Sigmoid colon (tissue), 4 donors: ENCODE data around the gene DSCAML1.

Experiments
- CTCF ChIP-seq, 4 experiments: fragments of 450-650 bp in 3 of 4; fragments of 200-600 bp in 1 of 4; IDR thresholded peaks; one replicate each; pipeline ENCODE4 v1.5.1; 2016 to 2019; ENCODE audit warnings: antibody characterized with exemption in 4 of 4, mild to moderate bottlenecking in 3 of 4, moderate library complexity in 2 of 4
- EP300 ChIP-seq, 4 donors: sonication (generic); formaldehyde crosslinking; IDR thresholded peaks; one replicate each; pipeline ENCODE4 v1.6.1; 2017; ENCODE audit warnings: antibody characterized with exemption in 4 of 4
- POLR2A ChIP-seq, 2 donors: fragments of 450-650 bp; IDR thresholded peaks; one replicate each; pipeline ENCODE4 v1.6.1; 2016; ENCODE audit warnings: antibody characterized with exemption in 2 of 2, mild to moderate bottlenecking in 2 of 2, moderate library complexity in 2 of 2
- POLR2AphosphoS5 ChIP-seq, 4 donors: sonication (generic); formaldehyde crosslinking; IDR thresholded peaks; one replicate each; pipeline ENCODE4 v1.6.1; 2017; ENCODE audit warnings: antibody characterized with exemption in 4 of 4

- TF ChIP-seq POLR2A (IDR thresholded peaks at IDR 0.05) (no peak), POLR2AphosphoS5 (IDR thresholded peaks at IDR 0.05) (no peak), CTCF (IDR thresholded peaks at IDR 0.05) (no peak), EP300 (IDR thresholded peaks at IDR 0.05) (no peak)
Measured at GRCh38 chr11:117826832-117827231, 29.8 kb upstream of the DSCAML1 start.
